Right lobe of liver (tissue), 6 donors: Measurements from ENCODE around the gene USP48. TPM values are rescaled to one million over a fixed set of nuclear protein-coding genes. Genes with fewer than 3 reads are reported as not detected.
A peak's percentile ranks its signal among the peaks of the same experiment; 100 is the strongest.

Experiments
- ATAC-seq, 4 donors: fragments of 200-7000 bp; cut with Tn5 transposase; one replicate each; pipeline ENCODE4 v1.9.1; 2020; ENCODE audit warnings: mild to moderate bottlenecking in 4 of 4, moderate library complexity in 4 of 4
- DNase-seq, 3 donors: peaks; one replicate each; pipeline ENCODE4 v3.0.0-alpha.2; 2020
- H3K27ac ChIP-seq, 3 donors: fragments of 200-600 bp; one replicate each; pipeline ENCODE4 v1.8.0; 2022
- H3K27me3 ChIP-seq, 2 donors: fragments of 200-600 bp; one replicate each; pipeline ENCODE4 v1.8.0; 2022
- H3K36me3 ChIP-seq, 4 donors: fragments of 200-600 bp; sonication (generic) in 1 of 4; one replicate each; pipeline versions ENCODE4 v1.5.1 to v1.8.0; 2017 to 2022; ENCODE audit warnings: control low read depth in 1 of 4
- H3K4me1 ChIP-seq, 4 donors: fragments of 200-600 bp; sonication (generic) in 1 of 4; one replicate each; pipeline versions ENCODE4 v1.5.1 to v1.8.0; 2017 to 2022; ENCODE audit warnings: control low read depth in 1 of 4
- H3K4me3 ChIP-seq, 3 donors: fragments of 200-600 bp; one replicate each; pipeline ENCODE4 v1.8.0; 2022
- H3K9me3 ChIP-seq, 4 donors: fragments of 200-600 bp; sonication (generic) in 1 of 4; one replicate each; pipeline versions ENCODE4 v1.5.1 to v1.8.0; 2017 to 2022; ENCODE audit warnings: control low read depth in 1 of 4
- CTCF ChIP-seq, 4 donors: fragments of 200-600 bp in 3 of 4; fragments of 450-650 bp in 1 of 4; IDR thresholded peaks; one replicate each; pipeline versions ENCODE4 v1.5.1 to v1.8.0; 2016 to 2022; ENCODE audit warnings: antibody characterized with exemption in 4 of 4, mild to moderate bottlenecking in 2 of 4
- POLR2A ChIP-seq: fragments of 450-650 bp; IDR thresholded peaks from one replicate; pipeline ENCODE4 v1.6.1; 2017; ENCODE audit warnings: antibody characterized with exemption, mild to moderate bottlenecking
- WGBS: methylation state at CpG from one replicate; pipeline ENCODE4 v1.1.6; 2018; ENCODE audit warnings: low coverage, low lambda C conversion rate; ENCODE audit not compliant: insufficient coverage; ENCODE audit errors: missing lambda C conversion rate; 5-methylcytosine and 5-hydroxymethylcytosine counted together
- intact Hi-C, 2 donors: fragments of 100-400 bp; cut with DNase I; formaldehyde crosslinking; loops; one replicate each; pipeline versions ENCODE4 v1.11.2 to v1.14.1; 2022
- total RNA-seq, 6 experiments: library from RNA; depleted of rRNA in 2 of 6; stranded (reverse); fragments of >200 nt in 2 of 6; fragmentation: NEBNext Ultra II Directional in 3 of 6; extraction: Animal tissue kit (Norgen Biotek cat#: 25700) in 3 of 6; gene quantifications; one replicate each; pipeline versions ENCODE4 v1.1.0 to v1.2.4, GENCODE V29; 2016 to 2023
- donor health status: DM: no; HTN: yes; CAD: no.
- donor health status: DM: no; HTN: no; CAD: no.
- donor health status: DM: no; HTN: no; CAD: no.
- donor health status: DM: no; HTN: yes; CAD: no.
- donor health status: DM: no; HTN: yes; CAD: no.

USP48 gene
- total RNA-seq, 6 experiments from 2014 or later, result 21.3 to 24.5 (median 22.8) TPM

DNA sequence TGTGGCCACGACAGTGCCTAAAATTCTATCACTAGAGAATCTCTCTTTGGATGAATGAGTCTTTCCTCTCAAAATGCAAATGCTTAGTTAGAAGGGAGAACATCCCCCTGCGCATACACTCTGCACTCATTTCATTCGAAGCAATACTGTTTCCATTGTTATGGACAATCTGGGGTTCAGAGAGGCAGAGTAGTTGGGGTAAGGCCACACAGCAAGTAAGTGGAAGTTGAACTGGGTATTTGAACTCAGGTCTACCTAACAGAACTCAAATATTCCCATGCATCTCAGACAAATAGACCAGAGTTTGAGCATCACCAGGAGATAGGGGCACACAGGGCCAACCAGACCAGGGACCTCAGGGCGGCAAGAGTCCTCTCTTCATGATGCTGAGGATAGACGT, 139.3 kb downstream of the USP48 start:
- no peak for TF ChIP-seq CTCF (IDR thresholded peaks at IDR 0.05)
- no peak for TF ChIP-seq POLR2A
- 85% methylated on average over 3 of the region's 5 CpGs for WGBS
- H3K36me3 ChIP-seq, result no peaks in the 10 kb centered on the region
- intact Hi-C loops, result no loop called here
- H3K4me3 ChIP-seq, result no peak overlapping the region
- no peaks in the 10 kb centered on the region for H3K27me3 ChIP-seq
- H3K4me1 ChIP-seq, result peaks cover 0 to 10% (median 5%) of the 10 kb centered on the region in 4 donors
- ATAC-seq (no peak), DNase-seq (no peak)
- H3K27ac ChIP-seq, result no peak overlapping the region
- H3K9me3 ChIP-seq, result no peaks in the 10 kb centered on the region

DNA sequence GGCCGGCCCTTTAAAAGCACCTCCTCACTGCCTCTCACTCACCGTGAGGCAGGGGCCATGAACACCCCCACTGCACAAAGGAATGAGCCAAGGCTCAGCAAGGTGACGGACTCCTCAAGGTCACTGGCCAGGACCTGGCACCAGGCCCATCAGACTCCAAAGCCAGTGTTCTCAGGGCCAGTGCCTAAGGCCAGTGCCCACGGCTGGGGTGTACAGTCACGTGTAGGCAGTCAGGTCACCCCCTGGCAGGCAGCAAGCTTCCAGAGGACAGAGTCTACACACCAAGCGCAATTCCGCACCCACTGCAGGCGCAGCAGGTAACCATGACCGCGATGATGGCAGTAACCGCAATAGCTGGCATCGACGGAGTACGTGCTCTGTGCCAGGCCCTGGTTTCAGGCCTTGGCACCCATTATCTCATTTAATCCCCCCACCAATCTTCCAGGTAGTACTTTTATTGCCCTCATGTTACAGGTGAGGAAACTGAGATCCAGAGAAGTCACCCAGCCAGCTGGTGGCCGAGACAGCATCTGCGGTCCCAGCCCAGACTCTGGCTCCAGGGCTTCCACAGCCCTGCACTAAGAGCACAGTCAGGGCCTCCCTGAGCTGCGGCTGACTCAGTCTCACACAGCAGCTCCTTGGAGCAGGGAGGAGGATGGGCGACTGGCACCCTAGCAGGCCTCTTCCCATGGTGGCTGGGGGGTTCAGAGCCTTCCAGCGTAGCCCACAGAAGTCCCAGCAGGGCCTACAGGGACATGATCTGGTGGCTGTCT, 140.8 kb downstream of the USP48 start:
- H3K4me3 ChIP-seq, result no peak overlapping the region
- WGBS, result 47% methylated on average over 3 of the region's 19 CpGs
- peak overlapping the region in 1 of 3 donors; percentile 4 for H3K27ac ChIP-seq
- ATAC-seq, result peak; percentile 65 to 89 (median 86)
- H3K36me3 ChIP-seq, result no peaks in the 10 kb centered on the region
- H3K4me1 ChIP-seq, result peaks cover 0 to 10% (median 5%) of the 10 kb centered on the region in 4 donors
- no peaks in the 10 kb centered on the region for H3K9me3 ChIP-seq
- H3K27me3 ChIP-seq, result no peaks in the 10 kb centered on the region
- intact Hi-C loops, result no loop called here
- no peak for TF ChIP-seq CTCF (IDR thresholded peaks at IDR 0.05)
- no peak for TF ChIP-seq POLR2A
- DNase-seq, result peak; percentile 56 to 89 (median 89)

DNA sequence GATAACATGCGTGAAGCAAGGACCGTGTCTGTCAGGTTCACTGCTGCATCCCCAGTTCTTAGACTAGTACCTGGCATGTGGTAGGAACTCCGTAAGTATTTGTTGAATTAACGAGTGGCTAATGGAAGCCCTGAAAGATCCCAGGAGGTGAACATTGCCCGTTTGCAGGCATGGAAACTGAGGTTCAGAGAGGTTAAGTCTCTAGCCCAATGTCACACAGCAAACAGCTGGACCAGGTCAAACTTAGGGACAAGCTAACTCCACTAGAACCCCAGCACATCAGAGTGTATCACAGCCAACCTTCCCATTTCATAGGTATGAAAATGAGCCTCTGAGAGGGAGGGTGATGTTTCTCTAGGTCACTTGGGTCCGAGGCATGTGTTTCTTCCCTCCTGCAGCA, 141.4 kb downstream of the USP48 start:
- ATAC-seq, result no peak
- TF ChIP-seq POLR2A, result no peak
- Histone ChIP-seq H3K27me3 (no peaks in the 10 kb centered on the region), H3K27ac (peak overlapping the region in 1 of 3 donors; percentile 4), H3K9me3 (no peaks in the 10 kb centered on the region), H3K4me3 (no peak overlapping the region), H3K4me1 (peaks cover 0 to 10% (median 5%) of the 10 kb centered on the region in 4 donors), H3K36me3 (no peaks in the 10 kb centered on the region)
- no peak for DNase-seq
- 90% methylated on average over 4 of the region's 6 CpGs for WGBS
- intact Hi-C loops, result no loop called here

GRCh38 chr1:21641076-21641475, 141.9 kb downstream of the USP48 start:
- no peaks in the 10 kb centered on the region for H3K9me3 ChIP-seq
- DNase-seq (no peak), ATAC-seq (no peak)
- H3K4me3 ChIP-seq, result no peak overlapping the region
- TF ChIP-seq POLR2A, result no peak
- TF ChIP-seq CTCF (IDR thresholded peaks at IDR 0.05), result no peak
- no peak overlapping the region for H3K27ac ChIP-seq
- H3K4me1 ChIP-seq, result peaks cover 0 to 10% (median 5%) of the 10 kb centered on the region in 4 donors
- no peaks in the 10 kb centered on the region for H3K27me3 ChIP-seq
- WGBS, result 83% methylated on average over 2 of the region's 2 CpGs
- intact Hi-C loops, result no loop called here
- H3K36me3 ChIP-seq, result no peaks in the 10 kb centered on the region

DNA sequence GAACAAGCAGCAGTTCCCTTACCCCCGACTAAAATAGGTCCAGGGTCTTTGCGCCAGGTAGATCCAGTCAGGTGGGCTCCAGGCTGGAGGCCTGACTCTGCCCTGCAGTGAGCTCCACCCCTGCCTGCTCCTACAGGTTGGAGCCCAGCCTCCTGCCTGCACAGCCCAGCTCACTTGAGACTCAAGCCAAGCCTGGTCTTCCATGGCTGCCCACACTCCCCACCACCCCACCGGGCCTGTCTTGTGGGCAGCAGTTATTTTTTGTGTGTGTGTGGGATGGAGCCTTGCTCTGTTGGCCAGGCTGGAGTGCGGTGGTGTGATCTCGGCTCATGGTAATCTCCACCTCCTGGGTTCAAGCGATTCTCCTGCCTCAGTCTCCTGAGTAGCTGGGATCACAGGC, 142.3 kb downstream of the USP48 start:
- 80% methylated on average over 2 of the region's 6 CpGs for WGBS
- Histone ChIP-seq H3K4me1 (peaks cover 0 to 10% (median 5%) of the 10 kb centered on the region in 4 donors), H3K9me3 (no peaks in the 10 kb centered on the region), H3K36me3 (no peaks in the 10 kb centered on the region), H3K27ac (no peak overlapping the region), H3K4me3 (no peak overlapping the region), H3K27me3 (no peaks in the 10 kb centered on the region)
- ATAC-seq (no peak), DNase-seq (peak in 1 of 3 donors; percentile 34)
- intact Hi-C loops, result no loop called here
- TF ChIP-seq CTCF (IDR thresholded peaks at IDR 0.05) (no peak), POLR2A (no peak)
